Right ventricle myocardium superior (tissue), 1 donor: Measurements from ENCODE around the gene RNF2. TPM values are rescaled to one million over a fixed set of nuclear protein-coding genes. Genes with fewer than 3 reads are reported as not detected.

Experiments
- ATAC-seq: fragments of 200-7000 bp; cut with Tn5 transposase; one replicate; pipeline ENCODE4 v1.9.1; 2020; ENCODE audit warnings: mild to moderate bottlenecking; ENCODE audit not compliant: poor library complexity
- DNase-seq: peaks from one replicate; pipeline ENCODE4 v3.0.0-alpha.2; 2020
- intact Hi-C: fragments of 100-400 bp; cut with DNase I; formaldehyde crosslinking; loops from one replicate; pipeline ENCODE4 v1.11.2; 2022
- total RNA-seq: library from RNA; stranded (reverse); fragmentation: NEBNext Ultra II Directional; extraction: Animal tissue kit (Norgen Biotek cat#: 25700); gene quantifications from one replicate; pipeline ENCODE4 v1.2.1, GENCODE V29; 2021
- donor health status: DM: no; HTN: yes; CAD: no; lungs with severe emphysema.

Gene RNF2
- total RNA-seq, 1 donor from 2014 or later: 9.8 TPM

DNA sequence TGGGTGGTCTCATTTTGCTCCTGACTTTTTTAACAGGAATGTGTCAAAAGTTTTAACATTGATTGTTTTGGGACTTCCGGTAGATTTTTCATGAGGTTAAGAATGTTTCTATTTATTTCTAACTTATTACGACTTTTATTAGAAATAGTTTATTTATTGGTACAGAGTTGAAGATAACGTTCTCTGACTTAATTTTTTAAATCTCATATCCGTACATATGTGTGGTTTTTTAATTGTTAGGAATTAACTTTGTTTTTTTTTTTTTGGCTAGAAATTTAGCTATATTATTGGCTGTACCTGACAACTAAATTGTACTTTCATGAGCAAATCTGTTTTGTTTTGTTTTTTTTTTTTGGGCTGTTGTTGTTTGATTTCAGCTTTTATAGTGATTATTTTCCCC is 32.0 kb downstream of the RNF2 start:
- ATAC-seq (no peak), DNase-seq (no peak)
- intact Hi-C loops: no loop called here

DNA sequence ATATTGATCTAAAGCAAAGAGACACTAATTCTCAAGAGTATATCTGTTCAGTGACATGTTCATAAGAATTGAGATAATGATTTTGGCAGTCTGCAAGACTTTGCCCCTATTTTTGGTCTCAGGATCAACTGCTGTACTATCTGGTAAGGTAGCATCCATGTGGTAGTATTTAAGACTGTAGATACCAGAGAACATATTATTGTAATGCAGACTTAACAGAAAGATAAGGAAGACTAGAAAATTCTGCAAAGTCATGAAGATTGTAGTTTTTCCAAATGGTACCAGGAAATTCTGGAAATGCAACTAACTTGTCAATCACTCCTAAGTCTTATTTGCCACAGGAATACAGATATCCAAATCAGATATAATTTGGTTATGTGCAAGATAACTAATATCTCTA is 35.1 kb downstream of the RNF2 start:
- intact Hi-C loops: no loop called here
- ATAC-seq (no peak), DNase-seq (no peak)

- intact Hi-C loops: no loop called here
- DNase-seq (no peak), ATAC-seq (no peak)
Observed at GRCh38 chr1:185083818-185084217, 38.5 kb downstream of the RNF2 start.

GRCh38 chr1:185087101-185087500 is 41.7 kb downstream of the RNF2 start:
- intact Hi-C loops: no loop called here
- ATAC-seq: no peak
- DNase-seq: no peak

DNA sequence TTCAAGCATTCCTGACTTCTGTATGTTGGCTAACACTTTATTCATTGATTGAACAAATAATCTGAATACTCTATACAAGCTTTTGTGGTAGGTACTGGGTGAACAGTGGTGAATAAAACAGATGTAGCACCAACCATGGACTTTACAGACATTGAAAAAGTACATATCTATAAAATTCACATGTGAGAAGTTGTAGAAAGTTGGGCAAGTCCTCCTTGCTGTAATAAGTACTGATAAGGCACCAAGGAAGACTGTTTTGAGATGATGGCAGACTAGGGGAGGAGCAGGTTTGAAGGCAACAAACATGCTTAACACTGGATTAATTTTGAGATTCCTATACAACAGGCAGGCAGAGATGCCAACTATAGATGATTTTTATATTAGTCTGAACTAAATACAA is 42.4 kb downstream of the RNF2 start:
- intact Hi-C loops: no loop called here
- ATAC-seq (no peak), DNase-seq (no peak)

DNA sequence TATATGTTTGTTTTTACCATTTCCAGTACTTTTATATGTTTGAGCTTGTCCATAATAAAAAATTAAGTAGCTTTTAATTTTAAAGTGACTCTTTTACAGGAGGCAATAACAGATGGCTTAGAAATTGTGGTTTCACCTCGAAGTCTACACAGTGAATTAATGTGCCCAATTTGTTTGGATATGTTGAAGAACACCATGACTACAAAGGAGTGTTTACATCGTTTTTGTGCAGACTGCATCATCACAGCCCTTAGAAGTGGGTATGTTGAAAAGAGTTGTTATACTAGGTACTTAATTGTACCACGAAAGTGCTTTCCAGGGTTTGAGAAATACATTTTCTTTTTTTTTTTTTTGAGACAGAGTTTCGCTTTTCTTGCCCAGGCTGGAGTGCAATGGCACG is 46.1 kb downstream of the RNF2 start:
- intact Hi-C loops: no loop called here
- DNase-seq (no peak), ATAC-seq (no peak)

- no peak for DNase-seq
- ATAC-seq: no peak
- intact Hi-C loops: no loop called here
Observed at GRCh38 chr1:185094761-185095160, 49.4 kb downstream of the RNF2 start.

DNA sequence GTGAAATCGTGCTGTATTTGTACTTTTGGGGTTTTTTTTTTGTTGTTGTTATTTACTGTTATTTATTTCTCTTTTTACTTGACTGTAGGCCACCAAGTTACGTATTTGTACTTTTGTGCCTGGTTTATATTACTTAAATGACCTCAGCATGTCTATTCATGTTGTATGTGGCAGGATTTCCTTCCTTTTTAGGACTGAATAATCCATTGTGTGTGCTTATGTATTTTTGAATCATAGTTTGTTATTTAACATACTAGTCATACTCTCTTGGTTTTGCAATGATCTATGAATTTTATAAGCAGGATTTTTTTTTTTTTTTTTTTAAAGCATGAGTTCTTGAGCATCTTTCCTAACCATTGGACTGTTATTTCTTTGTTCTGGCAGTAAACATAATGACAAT is 51.2 kb downstream of the RNF2 start:
- DNase-seq (no peak), ATAC-seq (no peak)
- intact Hi-C loops: no loop called here

- ATAC-seq (no peak), DNase-seq (no peak)
- intact Hi-C loops: no loop called here
Observed at GRCh38 chr1:185104083-185104482, 58.7 kb downstream of the RNF2 start.

- no peak for ATAC-seq
- DNase-seq: no peak
- intact Hi-C loops: no loop called here
Observed at GRCh38 chr1:185105121-185105520, 59.8 kb downstream of the RNF2 start.

DNA sequence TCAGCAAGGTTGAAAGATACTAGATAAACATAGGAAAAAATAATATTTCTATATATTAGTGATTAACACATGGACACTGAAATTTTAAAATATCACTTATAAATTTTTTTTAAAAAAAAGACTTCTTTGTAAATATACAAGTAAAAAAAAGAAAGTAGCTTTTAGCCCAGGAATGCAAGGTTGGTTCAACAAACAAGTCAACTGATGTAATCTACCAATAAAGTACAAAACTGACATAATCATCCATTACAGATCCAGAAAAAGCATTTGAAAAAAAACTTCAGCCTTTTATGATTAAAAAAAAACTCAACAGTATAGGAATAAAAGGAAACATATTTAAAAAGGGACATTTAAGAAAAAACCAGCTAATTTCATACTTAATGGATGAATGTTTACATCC is 63.0 kb downstream of the RNF2 start:
- ATAC-seq (no peak), DNase-seq (no peak)
- intact Hi-C loops: no loop called here

DNA sequence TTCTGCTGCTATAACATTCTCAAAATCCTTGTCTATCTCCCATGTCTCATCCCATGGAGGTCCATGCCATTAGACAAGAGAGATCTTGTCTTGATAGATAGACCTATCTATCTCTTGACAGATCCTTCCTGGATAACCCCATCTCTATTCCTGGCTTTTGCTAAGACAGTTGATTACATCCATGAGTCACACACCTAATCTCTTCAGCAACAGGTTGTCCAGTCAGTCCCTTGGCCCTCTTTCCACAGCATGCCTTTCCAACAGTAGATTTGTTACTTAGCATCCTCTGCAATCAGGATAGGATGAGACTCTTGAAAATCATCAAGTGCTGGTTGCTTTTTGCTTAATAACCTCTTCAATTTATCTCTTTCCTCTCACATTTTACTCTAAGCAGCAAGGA is 64.8 kb downstream of the RNF2 start:
- DNase-seq (no peak), ATAC-seq (no peak)
- intact Hi-C loops: no loop called here

DNA sequence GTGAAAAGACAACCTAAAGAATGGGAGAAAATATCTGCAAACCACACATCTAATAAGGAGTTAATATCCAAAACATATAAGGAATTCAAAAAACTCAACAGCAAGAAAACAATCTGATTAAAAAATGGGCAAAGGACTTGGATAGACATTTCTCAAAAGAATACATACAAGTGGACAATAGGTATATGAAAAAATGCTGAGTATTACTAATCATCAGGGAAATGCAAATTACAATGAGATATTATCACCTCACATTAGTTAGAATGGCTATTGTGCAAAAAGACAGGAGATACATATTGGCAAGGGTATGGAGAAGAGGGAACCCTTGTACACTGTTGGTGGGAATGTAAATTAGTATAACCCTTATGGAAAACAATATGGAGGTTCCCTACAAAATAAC is 66.5 kb downstream of the RNF2 start:
- intact Hi-C loops: no loop called here
- DNase-seq (no peak), ATAC-seq (no peak)

GRCh38 chr1:185112356-185112755 is 67.0 kb downstream of the RNF2 start:
- ATAC-seq (no peak), DNase-seq (no peak)
- intact Hi-C loops: no loop called here

GRCh38 chr1:185129708-185130107 is 84.3 kb downstream of the RNF2 start:
- intact Hi-C loops: no loop called here
- ATAC-seq: no peak
- DNase-seq: no peak

DNA sequence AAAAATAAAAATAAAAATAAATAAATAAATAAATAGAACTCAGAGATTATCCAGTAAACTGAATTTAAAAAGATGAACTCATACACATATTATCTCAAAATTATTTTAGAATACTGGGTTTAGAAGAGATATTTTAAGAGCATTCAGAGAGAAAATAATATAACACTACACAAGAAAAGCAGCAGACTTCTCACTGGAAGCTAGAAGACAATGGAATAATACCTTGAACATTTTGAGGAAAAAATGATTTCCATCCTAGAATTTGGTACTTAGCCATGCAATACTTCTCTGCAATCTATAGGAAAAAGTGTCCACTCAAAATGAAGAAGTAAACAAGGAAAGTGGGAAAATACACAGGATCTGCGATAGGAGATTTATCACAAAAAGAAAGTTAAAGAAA is 87.2 kb downstream of the RNF2 start:
- intact Hi-C loops: no loop called here
- ATAC-seq (no peak), DNase-seq (no peak)

- DNase-seq (no peak), ATAC-seq (no peak)
- intact Hi-C loops: no loop called here
Observed at GRCh38 chr1:185137896-185138545, 92.7 kb downstream of the RNF2 start.

- ATAC-seq (no peak), DNase-seq (no peak)
- intact Hi-C loops: no loop called here
Observed at GRCh38 chr1:185139246-185139645, 93.9 kb downstream of the RNF2 start.

GRCh38 chr1:185144233-185144632 is 98.9 kb downstream of the RNF2 start:
- ATAC-seq: no peak
- intact Hi-C loops: no loop called here

GRCh38 chr1:185151215-185151614 is 105.9 kb downstream of the RNF2 start:
- intact Hi-C loops: no loop called here
- no peak for DNase-seq
- ATAC-seq: no peak

More at GRCh38 chr1:185144233-185144632, 98.9 kb downstream of the RNF2 start:
- DNase-seq: no peak
